ENCODE measurements around the gene CRB1.

- TF ChIP-seq SMC3 (conservative IDR thresholded peaks at IDR 0.05; ENCODE audit: poor library complexity) (no peak), EZH2 (IDR thresholded peaks at IDR 0.05; ENCODE audit: borderline replicate concordance, insufficient read depth, low read length, poor library complexity, severe bottlenecking) (no peak), RAD21 (conservative IDR thresholded peaks at IDR 0.05) (no peak), POLR2AphosphoS5 (IDR thresholded peaks at IDR 0.05) (no peak), MXI1 (conservative IDR thresholded peaks at IDR 0.05; ENCODE audit: poor library complexity, severe bottlenecking) (no peak)
- TF ChIP-seq, protein P1, sequence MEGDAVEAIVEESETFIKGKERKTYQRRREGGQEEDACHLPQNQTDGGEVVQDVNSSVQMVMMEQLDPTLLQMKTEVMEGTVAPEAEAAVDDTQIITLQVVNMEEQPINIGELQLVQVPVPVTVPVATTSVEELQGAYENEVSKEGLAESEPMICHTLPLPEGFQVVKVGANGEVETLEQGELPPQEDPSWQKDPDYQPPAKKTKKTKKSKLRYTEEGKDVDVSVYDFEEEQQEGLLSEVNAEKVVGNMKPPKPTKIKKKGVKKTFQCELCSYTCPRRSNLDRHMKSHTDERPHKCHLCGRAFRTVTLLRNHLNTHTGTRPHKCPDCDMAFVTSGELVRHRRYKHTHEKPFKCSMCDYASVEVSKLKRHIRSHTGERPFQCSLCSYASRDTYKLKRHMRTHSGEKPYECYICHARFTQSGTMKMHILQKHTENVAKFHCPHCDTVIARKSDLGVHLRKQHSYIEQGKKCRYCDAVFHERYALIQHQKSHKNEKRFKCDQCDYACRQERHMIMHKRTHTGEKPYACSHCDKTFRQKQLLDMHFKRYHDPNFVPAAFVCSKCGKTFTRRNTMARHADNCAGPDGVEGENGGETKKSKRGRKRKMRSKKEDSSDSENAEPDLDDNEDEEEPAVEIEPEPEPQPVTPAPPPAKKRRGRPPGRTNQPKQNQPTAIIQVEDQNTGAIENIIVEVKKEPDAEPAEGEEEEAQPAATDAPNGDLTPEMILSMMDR (IDR thresholded peaks at IDR 0.05; ENCODE audit: poor library complexity, severe bottlenecking), result no peak
- TF ChIP-seq, protein P2, sequence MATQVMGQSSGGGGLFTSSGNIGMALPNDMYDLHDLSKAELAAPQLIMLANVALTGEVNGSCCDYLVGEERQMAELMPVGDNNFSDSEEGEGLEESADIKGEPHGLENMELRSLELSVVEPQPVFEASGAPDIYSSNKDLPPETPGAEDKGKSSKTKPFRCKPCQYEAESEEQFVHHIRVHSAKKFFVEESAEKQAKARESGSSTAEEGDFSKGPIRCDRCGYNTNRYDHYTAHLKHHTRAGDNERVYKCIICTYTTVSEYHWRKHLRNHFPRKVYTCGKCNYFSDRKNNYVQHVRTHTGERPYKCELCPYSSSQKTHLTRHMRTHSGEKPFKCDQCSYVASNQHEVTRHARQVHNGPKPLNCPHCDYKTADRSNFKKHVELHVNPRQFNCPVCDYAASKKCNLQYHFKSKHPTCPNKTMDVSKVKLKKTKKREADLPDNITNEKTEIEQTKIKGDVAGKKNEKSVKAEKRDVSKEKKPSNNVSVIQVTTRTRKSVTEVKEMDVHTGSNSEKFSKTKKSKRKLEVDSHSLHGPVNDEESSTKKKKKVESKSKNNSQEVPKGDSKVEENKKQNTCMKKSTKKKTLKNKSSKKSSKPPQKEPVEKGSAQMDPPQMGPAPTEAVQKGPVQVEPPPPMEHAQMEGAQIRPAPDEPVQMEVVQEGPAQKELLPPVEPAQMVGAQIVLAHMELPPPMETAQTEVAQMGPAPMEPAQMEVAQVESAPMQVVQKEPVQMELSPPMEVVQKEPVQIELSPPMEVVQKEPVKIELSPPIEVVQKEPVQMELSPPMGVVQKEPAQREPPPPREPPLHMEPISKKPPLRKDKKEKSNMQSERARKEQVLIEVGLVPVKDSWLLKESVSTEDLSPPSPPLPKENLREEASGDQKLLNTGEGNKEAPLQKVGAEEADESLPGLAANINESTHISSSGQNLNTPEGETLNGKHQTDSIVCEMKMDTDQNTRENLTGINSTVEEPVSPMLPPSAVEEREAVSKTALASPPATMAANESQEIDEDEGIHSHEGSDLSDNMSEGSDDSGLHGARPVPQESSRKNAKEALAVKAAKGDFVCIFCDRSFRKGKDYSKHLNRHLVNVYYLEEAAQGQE (IDR thresholded peaks at IDR 0.05; ENCODE audit: borderline replicate concordance), result no peak
Measured at GRCh38 chr1:197314682-197315081, 46.6 kb downstream of the CRB1 start.

All from neural cell (in vitro differentiated cells).